Muscle of leg (tissue), 11 donors: ENCODE results near the gene ALG3. TPM values are rescaled to one million over a fixed set of nuclear protein-coding genes. Genes with fewer than 3 reads are reported as not detected.

Experiments used
- DNase-seq: peaks from one replicate; pipeline ENCODE4 v3.0.0; 2013
- H3K27ac ChIP-seq: one replicate; pipeline ENCODE4 v1.5.1; 2013; ENCODE audit warnings: mild to moderate bottlenecking, low read length, control low read depth
- H3K27me3 ChIP-seq: one replicate; pipeline ENCODE4 v1.6.1; 2013; ENCODE audit warnings: low read length; ENCODE audit not compliant: control insufficient read depth, insufficient read depth
- H3K36me3 ChIP-seq: one replicate; pipeline ENCODE4 v1.6.1; 2013; ENCODE audit warnings: low read length; ENCODE audit not compliant: control insufficient read depth, insufficient read depth
- H3K4me1 ChIP-seq: one replicate; pipeline ENCODE4 v1.6.1; 2013; ENCODE audit warnings: low read length; ENCODE audit not compliant: control insufficient read depth, insufficient read depth
- H3K4me3 ChIP-seq: one replicate; pipeline ENCODE4 v1.5.1; 2013; ENCODE audit warnings: low read length, control low read depth
- H3K9me3 ChIP-seq: replicated peaks from 2 replicates; pipeline ENCODE4 v1.6.1; 2013; ENCODE audit warnings: low read depth, low read length; ENCODE audit not compliant: control insufficient read depth
- WGBS: methylation state at CpG from one replicate; pipeline ENCODE4 v1.1.5; 2013; ENCODE audit warnings: missing lambda C conversion rate; ENCODE audit not compliant: insufficient coverage; 5-methylcytosine and 5-hydroxymethylcytosine counted together
- polyA plus RNA-seq, 8 donors: library from polyadenylated mRNA; unstranded; fragments of 120-200 nt; gene quantifications; one replicate each; pipeline versions ENCODE4 v1.2.1 to v1.2.3, GENCODE V29; 2013; ENCODE audit warnings: inconsistent platforms in 1 of 8, low replicate concordance in 1 of 8; ENCODE audit not compliant: insufficient read length in 8 of 8, insufficient read depth in 1 of 8
- total RNA-seq: library from RNA; stranded (reverse); fragments of 120-200 nt; gene quantifications from one replicate; pipeline ENCODE4 v1.2.4, GENCODE V29; 2013

Gene ALG3
- total and polyA plus RNA-seq, 9 donors: 9.6 to 28.0 (median 23.0) TPM

GRCh38 chr3:184235381-184236032 is 13.3 kb downstream of the ALG3 start:
- H3K4me3 ChIP-seq: no peak overlapping the region
- H3K27me3 ChIP-seq: peaks cover 38% of the 10 kb centered on the region
- whole genome bisulfite sequencing: 42% methylated on average over 3 of the region's 4 CpGs
- DNase-seq: no peak
- H3K4me1 ChIP-seq: peaks cover 3% of the 10 kb centered on the region
- H3K9me3 ChIP-seq: no peaks in the 10 kb centered on the region
- H3K27ac ChIP-seq: no peak overlapping the region
- no peaks in the 10 kb centered on the region for H3K36me3 ChIP-seq

- DNase-seq: no peak
- Histone ChIP-seq H3K27me3 (peaks cover 44% of the 10 kb centered on the region), H3K9me3 (no peaks in the 10 kb centered on the region), H3K27ac (no peak overlapping the region), H3K4me3 (no peak overlapping the region), H3K4me1 (peaks cover 8% of the 10 kb centered on the region), H3K36me3 (no peaks in the 10 kb centered on the region)
- 86% methylated on average over 12 of the region's 19 CpGs for whole genome bisulfite sequencing
Observed at GRCh38 chr3:184234671-184235380, 13.9 kb downstream of the ALG3 start.

GRCh38 chr3:184234224-184234623 is 14.5 kb downstream of the ALG3 start:
- WGBS: 18% methylated on average over 3 of the region's 4 CpGs
- Histone ChIP-seq H3K27me3 (peaks cover 49% of the 10 kb centered on the region), H3K9me3 (no peaks in the 10 kb centered on the region), H3K36me3 (no peaks in the 10 kb centered on the region), H3K4me3 (no peak overlapping the region), H3K27ac (no peak overlapping the region), H3K4me1 (peaks cover 12% of the 10 kb centered on the region)
- no peak for DNase-seq

DNA sequence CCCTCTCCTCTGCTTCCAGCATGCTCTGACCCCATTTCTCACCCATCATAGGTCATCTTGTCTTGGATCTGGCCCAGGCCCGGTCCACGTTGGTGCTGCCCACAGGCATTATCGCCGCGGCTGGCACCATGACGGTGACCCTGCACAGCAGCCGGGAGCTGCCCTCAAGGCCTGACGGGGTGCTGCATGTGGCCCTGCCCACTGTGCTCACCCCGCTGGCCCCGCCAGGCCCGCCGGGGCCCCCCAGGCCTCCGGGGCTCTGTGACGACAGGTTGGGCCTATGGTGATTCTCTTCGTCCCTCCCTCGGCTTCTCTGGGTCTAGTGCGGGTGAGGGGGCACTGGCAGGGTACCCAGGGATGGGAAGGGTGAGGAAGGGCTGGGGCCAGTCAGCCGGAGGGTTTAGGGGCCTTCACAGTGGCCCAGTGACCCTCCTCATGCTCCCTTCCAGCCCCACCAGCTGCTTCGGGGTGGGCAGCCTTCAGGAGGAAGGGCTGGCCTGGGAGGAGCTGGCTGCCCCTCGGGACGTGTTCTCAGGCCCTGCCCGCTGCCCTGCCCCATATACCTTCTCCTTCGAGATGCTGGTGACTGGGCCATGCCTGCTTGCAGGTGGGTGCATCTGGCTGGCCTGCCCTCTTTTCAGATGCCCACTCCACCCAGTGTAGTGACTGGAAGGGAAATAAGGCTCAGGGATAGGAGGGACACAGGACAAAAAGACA is 15.5 kb downstream of the ALG3 start:
- Histone ChIP-seq H3K36me3 (no peaks in the 10 kb centered on the region), H3K27ac (no peak overlapping the region), H3K4me1 (peaks cover 15% of the 10 kb centered on the region), H3K27me3 (peaks cover 58% of the 10 kb centered on the region), H3K9me3 (no peaks in the 10 kb centered on the region), H3K4me3 (no peak overlapping the region)
- 88% methylated on average over 8 of the region's 23 CpGs for WGBS
- no peak for DNase-seq

- WGBS: 0% methylated on average over 1 of the region's 3 CpGs
- H3K27ac ChIP-seq: no peak overlapping the region
- H3K36me3 ChIP-seq: no peaks in the 10 kb centered on the region
- H3K4me3 ChIP-seq: no peak overlapping the region
- peaks cover 15% of the 10 kb centered on the region for H3K4me1 ChIP-seq
- H3K27me3 ChIP-seq: peaks cover 71% of the 10 kb centered on the region
- DNase-seq: no peak
- H3K9me3 ChIP-seq: no peaks in the 10 kb centered on the region
Observed at GRCh38 chr3:184231671-184232070, 17.1 kb downstream of the ALG3 start.

GRCh38 chr3:184230603-184231528 is 17.9 kb downstream of the ALG3 start:
- Histone ChIP-seq H3K36me3 (no peaks in the 10 kb centered on the region), H3K4me1 (peaks cover 15% of the 10 kb centered on the region), H3K9me3 (no peaks in the 10 kb centered on the region), H3K27ac (no peak overlapping the region), H3K4me3 (no peak overlapping the region), H3K27me3 (peaks cover 73% of the 10 kb centered on the region)
- DNase-seq: no peak
- 3% methylated on average over 79 of the region's 79 CpGs for WGBS

GRCh38 chr3:184230081-184230602 is 18.6 kb downstream of the ALG3 start:
- H3K4me1 ChIP-seq: peaks cover 15% of the 10 kb centered on the region
- no peak overlapping the region for H3K27ac ChIP-seq
- peak overlapping the region; percentile 32 for H3K4me3 ChIP-seq
- H3K9me3 ChIP-seq: no peaks in the 10 kb centered on the region
- WGBS: 0% methylated on average over 56 of the region's 61 CpGs
- H3K36me3 ChIP-seq: no peaks in the 10 kb centered on the region
- H3K27me3 ChIP-seq: peaks cover 73% of the 10 kb centered on the region
- no peak for DNase-seq

- H3K9me3 ChIP-seq: no peaks in the 10 kb centered on the region
- peaks cover 76% of the 10 kb centered on the region for H3K27me3 ChIP-seq
- H3K4me3 ChIP-seq: peak within 1 kb of the TSS; percentile 32
- WGBS: under 1% methylated on average over 66 of the region's 66 CpGs
- peaks cover 15% of the 10 kb centered on the region for H3K4me1 ChIP-seq
- DNase-seq: peak; percentile 57
- H3K27ac ChIP-seq: no peak within 1 kb of the TSS
- H3K36me3 ChIP-seq: no peaks in the 10 kb centered on the region
Observed at GRCh38 chr3:184229394-184230080, 19.2 kb downstream of the ALG3 start, which contains the start of gene VWA5B2. Gene VWA5B2, plus strand, starts transcription at chr3:184229585. Its CDS starts 944 bp downstream, at chr3:184230529.
